PC-3 (cell line): ENCODE data around the gene ATF6B.

Experiments
- EZH2phosphoT487 ChIP-seq: fragments of 300-600 bp; sonication (generic); IDR thresholded peaks from 2 replicates; pipeline ENCODE4 v1.6.1; 2018; ENCODE audit warnings: mild to moderate bottlenecking, antibody characterized with exemption, low read length, borderline replicate concordance
- TF ChIP-seq, protein P1 (sequence below): fragments of 300-600 bp; sonication (generic); conservative IDR thresholded peaks from 2 replicates; pipeline ENCODE4 v1.5.1; 2017; ENCODE audit warnings: antibody characterized with exemption, low read depth, mild to moderate bottlenecking, low read length

DNA sequence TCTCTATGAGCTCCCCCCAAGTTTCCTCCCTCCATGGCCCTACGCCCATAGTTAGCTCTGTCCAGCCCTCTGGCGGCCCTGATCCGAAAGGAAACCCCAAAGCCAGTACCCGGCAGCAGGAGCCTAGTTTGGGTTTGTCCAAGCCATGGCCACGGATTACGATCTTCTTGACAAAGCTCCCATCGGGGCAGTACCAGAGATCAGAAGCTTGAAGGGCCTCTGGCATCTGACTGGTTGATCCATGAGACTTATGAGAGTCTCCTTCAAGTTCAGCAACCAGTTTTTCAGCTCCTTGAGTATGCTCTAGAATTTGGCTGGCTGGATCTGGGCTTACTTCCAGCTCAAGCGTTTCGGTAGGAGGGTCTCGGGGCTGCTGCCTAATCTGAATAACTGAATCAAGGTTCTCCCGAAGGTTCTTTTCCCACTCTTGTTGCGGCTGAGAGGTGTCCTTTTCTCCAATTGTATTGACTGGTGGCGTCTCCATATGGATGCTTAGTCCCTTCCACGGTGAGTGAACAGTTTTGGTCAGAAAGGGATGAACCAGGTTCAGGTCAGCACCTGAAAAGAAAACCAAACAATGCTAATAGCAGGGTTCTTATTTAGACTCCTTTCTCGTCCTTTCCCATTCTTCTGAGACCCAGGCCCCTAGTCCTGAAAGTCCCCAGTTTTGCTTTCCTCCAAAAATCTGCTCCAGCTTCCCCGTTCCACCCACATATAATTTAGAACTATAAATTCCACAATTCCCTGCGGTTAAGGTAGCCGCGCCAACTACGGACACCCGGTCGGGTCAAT, 1.4 kb upstream of the ATF6B start:
- TF ChIP-seq, protein P1, sequence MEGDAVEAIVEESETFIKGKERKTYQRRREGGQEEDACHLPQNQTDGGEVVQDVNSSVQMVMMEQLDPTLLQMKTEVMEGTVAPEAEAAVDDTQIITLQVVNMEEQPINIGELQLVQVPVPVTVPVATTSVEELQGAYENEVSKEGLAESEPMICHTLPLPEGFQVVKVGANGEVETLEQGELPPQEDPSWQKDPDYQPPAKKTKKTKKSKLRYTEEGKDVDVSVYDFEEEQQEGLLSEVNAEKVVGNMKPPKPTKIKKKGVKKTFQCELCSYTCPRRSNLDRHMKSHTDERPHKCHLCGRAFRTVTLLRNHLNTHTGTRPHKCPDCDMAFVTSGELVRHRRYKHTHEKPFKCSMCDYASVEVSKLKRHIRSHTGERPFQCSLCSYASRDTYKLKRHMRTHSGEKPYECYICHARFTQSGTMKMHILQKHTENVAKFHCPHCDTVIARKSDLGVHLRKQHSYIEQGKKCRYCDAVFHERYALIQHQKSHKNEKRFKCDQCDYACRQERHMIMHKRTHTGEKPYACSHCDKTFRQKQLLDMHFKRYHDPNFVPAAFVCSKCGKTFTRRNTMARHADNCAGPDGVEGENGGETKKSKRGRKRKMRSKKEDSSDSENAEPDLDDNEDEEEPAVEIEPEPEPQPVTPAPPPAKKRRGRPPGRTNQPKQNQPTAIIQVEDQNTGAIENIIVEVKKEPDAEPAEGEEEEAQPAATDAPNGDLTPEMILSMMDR = no peak
- TF ChIP-seq EZH2phosphoT487 = no peak
